GM19372 (cell line): ENCODE measurements around the gene MRPS16.

ENCODE experiments used
- ATAC-seq: cut with Tn5 transposase; IDR thresholded peaks from one replicate; pipeline ENCODE4 v1.9.1; 2021; ENCODE audit warnings: mild to moderate bottlenecking, low read depth, moderate library complexity; ENCODE audit not compliant: unreplicated experiment

Gene MRPS16

GRCh38 chr10:73205081-73205480 is 47.4 kb downstream of the MRPS16 start:
- ATAC-seq, result no peak
